Measurements from ENCODE around the gene ZKSCAN1.
"Not testable (repeated sequence)": the region's sequence is repeated elsewhere in the genome, so short reads cannot be mapped to it uniquely, and the experiment has no call there.

ZKSCAN1 gene

DNA sequence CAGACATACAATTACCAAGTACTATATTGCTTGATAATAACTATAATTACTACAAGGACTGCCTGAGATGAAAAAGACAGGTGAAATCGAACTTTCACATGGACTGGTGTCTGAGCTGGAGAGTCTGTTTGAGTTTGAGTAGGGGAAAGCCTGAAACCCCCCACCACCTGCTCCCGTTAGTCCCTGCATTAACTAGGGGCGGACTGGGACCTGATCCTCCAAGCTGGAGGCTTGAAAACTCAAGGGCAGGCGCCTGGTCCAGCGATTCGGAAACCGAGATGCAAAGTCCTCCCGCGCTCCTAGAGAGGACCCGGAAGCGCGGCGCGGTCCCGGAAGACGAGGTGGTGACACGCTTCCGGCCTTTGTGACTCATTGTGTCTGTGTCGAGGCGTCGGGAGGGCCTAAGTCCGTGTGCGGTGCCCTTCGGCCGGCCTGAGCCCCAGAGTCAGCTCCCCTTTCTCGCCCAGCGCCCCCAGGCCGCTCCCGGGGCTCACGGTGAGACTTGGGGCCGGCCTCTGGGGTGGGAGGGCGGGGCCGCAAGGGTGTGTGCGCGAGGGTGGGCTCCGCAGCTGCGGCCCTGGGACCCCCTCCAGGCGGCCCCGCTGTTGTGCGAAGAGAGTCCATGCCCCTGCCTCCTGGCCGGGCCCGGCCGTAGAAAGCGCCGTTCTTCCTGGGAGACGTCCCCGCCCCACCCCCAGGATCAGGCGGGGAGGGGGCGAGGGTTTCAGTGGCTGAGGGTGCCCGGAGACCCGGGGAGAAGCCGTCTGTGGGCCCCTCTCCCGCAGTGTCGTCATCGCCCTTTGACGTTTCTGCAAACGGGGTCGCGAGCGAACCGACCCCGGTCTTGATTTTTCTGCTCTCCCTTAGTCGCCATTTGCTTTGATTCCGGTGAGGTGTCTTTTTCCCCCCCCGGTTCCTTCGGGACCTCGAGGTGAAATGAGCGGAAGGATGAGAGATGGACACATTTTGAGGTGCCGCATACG, at the start of gene ZKSCAN1:
Gene ZKSCAN1 (plus strand): TSS at position 365 of the 983 bp plus-strand sequence. CDS start 7,911 bp downstream, outside the sequence.
- DNase-seq (ENCODE audit: low spot score), result peak; percentile 91

DNA sequence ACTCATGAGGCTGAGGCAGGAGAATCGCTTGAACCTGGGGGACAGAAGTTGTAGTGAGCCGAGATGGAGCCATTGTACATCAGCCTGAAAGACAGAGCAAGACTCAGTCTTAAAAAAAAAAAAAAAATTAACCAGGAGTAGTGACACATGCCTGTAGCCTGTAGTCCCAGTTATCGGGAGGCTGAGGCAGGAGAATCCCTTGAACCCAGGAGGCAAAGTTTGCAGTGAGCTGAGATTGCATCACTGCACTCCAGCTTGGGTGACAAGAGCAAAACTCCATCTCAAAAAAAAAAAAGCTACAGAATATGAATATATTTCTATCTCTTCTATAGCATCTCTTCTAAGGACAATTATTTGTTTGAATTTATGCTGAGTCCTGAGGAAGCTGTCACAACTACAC, 46.1 kb upstream of the ZKSCAN1 start:
- no peak for DNase-seq (ENCODE audit: low spot score)

DNA sequence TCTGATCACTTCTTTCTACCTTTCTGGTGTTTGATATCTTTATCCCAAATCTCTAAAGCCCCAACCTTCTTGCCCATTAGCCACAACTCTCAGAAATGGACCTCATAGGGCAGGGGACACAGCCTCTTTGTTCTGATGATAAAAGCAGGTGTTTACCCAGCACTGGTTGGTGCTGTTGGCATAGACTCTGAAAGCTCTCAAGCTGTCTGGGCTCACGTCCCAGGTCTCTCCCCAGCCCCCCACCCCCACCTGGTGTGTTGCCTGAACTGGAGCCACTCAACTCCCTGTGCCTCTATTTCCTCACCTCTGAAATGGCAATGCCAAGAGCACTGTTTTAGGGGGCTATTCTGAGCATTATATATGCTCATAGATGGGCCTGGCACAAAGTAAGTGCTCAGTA, 45.6 kb upstream of the ZKSCAN1 start:
- DNase-seq (ENCODE audit: low spot score), result not testable (repeated sequence)

DNA sequence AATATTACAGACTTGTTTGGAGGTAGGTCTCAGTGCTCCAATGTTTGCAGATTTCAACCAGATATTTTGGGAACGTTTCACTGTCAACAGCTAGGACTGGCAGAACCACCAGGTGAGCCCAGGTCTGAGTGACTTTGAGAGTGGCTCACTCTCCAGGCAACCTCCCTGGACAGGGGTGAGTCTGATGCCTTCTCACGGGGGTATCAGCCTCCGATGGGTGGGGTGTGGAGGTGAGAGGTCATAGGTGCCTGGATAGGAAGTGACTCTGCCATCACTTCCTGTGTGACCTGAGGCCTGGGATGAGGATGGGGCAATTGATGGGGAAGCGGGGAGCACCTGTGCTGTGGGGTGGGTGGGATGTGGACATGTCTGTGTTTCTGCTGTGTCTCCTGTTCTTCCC, 44.2 kb upstream of the ZKSCAN1 start:
- no peak for DNase-seq (ENCODE audit: low spot score)

DNA sequence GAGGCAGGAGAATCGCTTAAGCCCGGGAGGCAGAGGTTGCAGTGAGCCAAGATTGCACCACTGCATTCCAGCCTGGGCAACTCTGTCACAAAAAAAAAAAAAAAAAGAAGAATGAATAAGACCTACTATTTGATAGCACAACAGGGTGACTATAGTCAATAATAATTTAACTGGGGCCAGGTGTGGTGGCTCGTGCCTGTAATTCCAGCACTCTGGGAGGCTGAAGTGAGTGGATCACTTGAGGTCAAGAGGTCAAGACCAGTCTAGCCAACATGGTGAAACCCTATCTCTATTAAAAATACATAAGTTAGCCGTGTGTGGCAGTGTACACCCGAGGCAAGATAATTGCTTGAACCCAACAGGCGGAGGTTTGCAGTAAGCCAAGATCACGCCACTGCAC, 41.6 kb upstream of the ZKSCAN1 start:
- not testable (repeated sequence) for DNase-seq (ENCODE audit: low spot score)

DNA sequence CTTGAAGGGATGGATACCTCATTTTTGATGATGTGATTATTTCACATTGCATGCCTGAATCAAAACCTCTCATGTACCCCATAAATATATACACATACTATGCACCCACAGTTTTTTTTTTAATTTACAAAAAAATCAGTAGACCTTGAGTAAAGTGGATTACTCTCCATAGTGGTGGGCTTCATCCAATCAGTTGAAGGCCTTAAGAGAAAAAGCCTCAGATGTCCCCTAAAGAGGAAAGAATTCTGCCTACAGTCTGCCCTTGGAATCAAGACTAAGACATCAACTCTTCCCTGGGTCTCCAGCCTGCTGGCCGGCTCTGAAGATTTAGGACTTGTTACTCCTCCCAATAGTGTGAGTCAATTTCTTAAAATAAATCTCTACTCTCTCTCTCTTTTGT, 40.7 kb upstream of the ZKSCAN1 start:
- DNase-seq (ENCODE audit: low spot score), result no peak

DNA sequence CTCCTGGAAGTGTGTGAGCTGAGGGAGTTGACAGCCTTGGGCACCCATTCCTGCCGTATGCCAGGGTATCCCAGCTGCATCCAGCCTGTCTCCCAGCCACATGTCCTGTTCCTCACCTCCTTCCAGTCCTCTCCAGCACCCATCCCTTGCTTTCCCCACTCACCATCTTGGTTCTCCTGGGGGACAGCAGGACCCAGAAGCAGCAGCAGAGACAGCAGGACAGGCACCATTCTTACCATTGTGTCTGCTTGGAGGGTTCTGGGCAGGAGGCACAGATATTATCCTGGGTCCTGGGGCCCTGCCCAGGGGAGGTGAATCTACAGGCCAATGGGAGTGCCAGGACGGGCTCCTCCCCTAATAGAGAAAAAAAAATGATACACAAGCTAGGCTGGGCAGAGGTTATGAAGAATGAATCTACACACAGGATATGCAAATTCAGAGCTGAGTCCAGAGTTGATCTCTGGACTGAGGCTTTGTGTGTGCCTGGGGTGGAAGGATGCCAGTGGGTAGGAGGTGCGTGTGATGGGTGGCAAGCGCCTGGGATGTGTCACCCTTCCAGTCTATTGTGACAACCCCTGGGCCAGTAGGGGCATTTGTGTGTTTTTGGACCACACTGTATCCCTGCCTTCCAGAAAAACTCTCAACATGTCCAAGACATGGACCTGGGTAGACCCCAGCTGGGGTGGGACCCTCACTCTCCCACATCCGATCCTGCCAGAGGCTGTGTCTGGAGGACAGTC, 39.4 kb upstream of the ZKSCAN1 start, which contains the start of gene AZGP1:
Gene AZGP1 (minus strand): TSS at position 250 of the 740 bp plus-strand sequence. CDS start 11 bp downstream, at position 239.
- DNase-seq (ENCODE audit: low spot score), result no peak

DNA sequence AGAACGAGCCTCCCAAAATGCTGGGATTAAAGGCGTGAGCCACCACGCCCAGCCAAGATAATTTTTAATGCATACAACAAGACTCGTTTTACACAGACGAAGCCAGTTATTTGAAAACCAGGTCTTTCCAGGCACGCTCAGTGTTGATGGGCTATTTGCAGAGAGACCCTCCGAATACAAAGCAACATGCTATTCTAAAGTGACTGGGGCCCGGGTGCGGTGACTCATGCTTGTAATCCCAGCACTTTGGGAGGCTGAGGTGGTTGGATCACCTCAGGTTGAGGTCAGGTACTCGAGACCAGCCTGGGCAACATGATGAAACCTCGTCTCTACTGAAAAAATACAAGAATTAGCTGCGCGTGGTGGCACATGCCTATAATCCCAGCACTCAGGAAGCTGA, 38.8 kb upstream of the ZKSCAN1 start:
- no peak for DNase-seq (ENCODE audit: low spot score)

DNA sequence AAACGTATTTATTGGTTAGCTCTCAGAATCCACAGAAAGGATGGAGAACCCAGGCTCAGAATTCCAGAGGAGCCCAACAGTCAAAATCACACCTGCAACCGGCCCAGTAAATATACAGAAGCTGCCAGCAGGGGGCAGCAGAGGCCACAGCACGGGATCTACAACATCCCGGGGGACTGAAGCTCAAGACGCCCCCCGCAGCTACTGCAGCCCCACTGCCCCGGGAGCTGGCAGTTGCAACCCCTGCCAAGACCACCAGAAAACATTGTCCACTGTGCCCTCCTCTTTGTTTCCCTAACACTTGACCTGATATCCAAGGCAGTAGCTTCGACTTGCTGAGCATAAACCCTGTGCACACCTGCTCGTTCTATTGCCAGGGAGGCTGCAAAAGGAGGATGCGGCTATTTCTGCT, 35.6 kb upstream of the ZKSCAN1 start:
- DNase-seq (ENCODE audit: low spot score), result peak; percentile 57

DNA sequence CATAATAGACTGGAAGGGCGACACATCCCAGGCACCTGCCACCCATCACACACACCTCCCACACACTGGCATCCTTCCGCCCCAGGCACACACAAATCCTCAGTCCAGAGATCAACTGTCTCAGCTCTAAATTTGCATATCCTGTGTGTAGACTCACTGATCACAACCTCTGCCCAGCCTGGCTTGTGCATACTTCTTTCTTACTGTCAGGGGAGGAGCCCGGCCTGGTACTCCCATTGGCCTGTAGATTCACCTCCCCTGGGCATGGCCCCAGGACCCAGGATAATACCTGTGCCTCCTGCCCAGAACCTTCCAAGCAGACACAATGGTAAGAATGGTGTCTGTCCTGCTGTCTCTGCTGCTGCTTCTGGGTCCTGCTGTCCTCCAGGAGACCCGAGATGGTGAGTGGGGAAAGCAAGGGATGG, 34.9 kb upstream of the ZKSCAN1 start:
- not testable (repeated sequence) for DNase-seq (ENCODE audit: low spot score)

DNA sequence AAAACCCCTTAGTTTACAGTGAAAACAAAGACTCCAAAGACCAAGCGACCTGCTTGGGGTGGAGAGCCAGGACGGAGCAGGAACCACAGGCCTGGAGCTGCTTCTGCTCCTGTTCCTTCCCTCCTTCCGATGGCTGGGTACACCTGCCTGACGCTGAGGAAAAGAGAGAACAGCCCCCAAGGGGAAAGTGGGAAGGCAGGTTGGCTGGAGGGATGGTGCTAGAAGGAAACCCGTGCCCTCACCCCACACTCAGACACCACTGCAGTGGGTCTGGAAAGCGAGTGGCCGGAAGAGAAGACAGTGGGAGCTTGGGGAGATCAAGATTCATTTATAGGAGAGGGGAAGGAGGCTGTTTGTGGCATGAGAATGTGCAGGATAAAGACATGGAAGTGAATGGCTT, 34.3 kb upstream of the ZKSCAN1 start:
- DNase-seq (ENCODE audit: low spot score), result not testable (repeated sequence)

DNA sequence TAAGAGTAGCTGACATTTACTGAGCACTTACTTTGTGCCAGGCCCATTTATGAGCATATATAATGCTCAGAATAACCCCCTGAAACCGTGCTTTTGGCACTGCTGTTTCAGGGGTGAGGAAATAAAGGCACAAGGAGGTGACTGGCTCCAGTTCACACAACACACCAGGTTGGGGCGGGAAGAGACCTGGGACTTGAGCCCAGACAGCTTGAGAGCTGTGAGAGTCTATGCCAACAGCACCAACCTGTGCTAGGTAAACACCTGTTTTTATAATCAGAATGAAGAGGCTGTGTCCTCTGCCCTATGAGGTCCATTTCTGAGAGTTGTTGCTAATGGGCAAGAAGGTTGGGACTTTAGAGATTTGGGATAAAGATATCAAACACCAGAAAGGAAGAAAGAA, 30.8 kb upstream of the ZKSCAN1 start:
- DNase-seq (ENCODE audit: low spot score), result no peak

DNA sequence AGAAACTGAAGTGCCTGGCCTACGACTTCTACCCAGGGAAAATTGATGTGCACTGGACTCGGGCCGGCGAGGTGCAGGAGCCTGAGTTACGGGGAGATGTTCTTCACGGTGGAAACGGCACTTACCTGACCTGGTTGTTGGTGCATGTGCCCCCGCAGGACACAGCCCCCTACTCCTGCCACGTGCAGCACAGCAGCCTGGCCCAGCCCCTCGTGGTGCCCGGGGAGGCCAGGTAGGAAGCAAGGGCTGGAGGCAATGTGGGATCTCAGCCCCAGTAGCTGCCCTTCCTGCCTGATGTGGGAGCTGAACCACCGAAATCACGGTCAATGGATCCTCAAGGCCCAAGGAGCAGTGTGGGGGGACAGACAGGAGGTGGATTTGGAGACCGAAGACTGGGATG, 28.1 kb upstream of the ZKSCAN1 start:
- not testable (repeated sequence) for DNase-seq (ENCODE audit: low spot score)

DNA sequence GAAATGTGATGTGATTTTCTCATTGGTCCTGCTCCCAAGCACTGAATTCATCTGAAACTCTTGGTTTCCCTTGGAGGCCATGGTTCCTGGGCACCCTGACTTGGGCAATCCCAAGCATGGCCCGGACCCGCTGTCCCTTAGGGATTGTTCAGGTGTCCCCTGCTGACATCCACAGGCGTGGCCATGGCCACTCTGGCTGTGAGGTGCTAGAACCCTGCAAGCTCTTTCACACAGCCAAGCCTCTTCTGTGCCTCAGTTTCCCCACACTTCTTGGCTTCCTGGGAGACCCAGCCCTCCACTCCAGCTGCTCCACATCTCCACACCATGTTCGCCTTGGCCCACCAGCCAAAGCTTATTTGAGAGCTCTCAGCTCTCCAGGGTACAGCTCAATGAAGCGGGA, 27.6 kb upstream of the ZKSCAN1 start:
- no peak for DNase-seq (ENCODE audit: low spot score)

DNA sequence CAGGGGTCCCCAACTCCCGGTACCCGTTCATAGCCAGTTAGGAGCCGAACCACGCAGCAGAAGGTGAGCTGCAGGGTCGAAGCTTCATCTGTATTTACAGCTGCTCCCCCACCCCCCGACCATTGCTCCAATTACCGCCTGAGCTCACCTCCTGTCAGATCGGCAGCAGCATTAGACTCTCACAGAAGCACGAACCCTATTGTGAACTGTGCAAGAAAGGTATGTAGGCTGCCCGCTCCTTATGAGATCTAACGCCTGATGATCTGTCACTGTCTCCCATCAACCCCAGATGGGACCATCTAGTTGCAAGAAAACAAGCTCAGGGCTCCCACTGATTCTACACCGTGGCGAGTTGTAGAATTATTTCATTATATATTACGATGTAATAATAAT, 24.9 kb upstream of the ZKSCAN1 start:
- no peak for DNase-seq (ENCODE audit: low spot score)

DNA sequence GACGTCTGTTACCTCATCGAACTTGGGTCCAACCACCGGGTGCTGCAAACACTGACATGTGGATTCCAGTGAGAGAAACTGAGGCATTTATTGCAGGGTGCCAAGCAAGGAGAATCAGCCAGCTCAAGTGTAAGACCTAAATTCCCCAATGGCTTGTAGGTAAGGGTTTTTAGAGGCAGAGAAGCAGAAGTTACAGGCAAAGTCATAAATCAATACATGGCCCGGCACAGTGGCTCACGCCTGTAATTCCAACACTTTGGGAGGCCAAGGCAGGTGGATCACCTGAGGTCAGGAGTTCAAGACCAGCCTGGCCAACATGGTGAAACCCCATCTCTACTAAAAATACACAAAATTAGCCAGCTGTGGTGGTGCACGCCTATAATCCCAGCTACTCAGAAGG, 23.9 kb upstream of the ZKSCAN1 start:
- DNase-seq (ENCODE audit: low spot score), result not testable (repeated sequence)

DNA sequence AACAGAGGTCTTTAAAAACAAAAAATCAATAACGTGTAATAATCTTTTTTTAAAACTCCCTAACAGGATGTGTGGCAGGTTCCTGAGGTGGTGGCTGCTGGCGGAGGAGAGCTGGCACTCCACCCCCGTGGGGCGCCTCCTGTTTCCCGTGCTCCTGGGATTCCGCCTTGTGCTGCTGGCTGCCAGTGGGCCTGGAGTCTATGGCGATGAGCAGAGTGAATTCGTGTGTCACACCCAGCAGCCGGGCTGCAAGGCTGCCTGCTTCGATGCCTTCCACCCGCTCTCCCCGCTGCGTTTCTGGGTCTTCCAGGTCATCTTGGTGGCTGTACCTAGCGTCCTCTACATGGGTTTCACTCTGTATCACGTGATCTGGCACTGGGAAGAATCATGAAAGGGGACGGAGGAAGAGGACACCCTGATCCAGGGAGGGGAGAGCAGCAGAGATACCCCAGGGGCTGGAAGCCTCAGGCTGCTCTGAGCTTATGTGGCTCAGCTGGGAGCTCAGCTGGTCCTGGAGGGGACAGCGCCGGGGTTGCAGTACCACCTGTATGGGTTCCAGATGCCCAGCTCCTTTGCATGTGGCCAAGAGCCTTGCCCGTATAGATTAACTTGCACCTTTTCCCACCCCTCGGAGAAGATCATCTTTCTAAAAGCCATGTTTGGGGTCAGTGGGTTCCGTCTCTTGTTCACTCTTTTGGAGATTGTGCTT, 22.9 kb upstream of the ZKSCAN1 start:
- no peak for DNase-seq (ENCODE audit: low spot score)

DNA sequence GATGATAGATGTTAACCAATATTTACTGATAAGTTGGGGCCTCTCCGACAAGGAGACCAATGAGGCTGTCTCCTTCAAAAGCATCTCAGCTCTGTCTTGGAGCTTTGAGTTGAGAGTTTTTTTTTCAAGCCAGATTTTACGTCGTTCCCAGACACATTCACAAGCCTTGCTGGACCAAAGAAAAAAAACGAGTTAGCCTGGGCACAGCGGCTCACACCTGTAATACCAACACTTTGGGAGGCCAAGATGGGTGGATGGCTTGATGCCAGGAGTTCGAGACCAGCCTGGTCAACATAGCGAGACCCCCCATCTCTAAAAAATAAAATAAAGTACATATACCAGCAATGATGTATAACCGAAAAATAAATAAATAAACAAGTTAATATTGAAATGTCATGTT, 20.6 kb upstream of the ZKSCAN1 start:
- DNase-seq (ENCODE audit: low spot score), result no peak

DNA sequence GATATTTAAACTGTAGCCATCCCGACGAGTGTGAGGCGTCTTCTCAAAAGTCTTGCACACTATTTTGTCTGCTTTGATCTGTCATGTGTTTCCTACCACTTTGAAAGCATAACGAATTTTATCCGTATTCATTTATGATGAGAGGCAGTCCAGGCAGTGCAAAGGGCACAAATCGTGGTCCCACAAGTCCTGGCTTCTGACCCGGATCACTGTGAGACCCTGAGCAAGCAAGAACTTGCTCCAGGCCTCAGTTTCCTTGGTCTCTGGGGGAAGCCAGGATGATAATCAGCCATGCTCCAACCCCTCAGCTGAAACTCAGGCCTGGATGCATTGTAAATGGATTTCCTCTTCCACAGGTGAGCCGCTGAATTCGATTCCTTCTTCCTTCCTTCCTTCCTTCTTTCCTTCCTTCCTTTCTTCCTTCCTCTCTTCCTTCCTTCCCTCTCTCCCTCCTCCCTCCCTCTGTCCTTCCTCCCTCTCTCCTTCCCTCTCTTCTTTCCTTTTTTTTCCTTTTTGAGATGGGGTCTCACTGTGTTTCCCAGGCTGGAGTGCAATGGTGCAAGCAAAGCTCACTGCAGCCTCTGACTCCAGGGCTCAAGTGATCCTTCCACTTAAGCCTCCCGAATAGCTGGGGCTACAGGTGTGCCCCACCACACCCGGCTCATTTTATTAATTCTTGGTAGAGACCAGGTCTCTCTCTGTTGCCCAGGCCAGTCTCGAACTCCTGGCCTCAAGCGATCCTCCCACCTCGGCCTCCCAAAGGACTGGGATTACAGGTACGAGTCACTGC, 18.4 kb upstream of the ZKSCAN1 start:
- no peak for DNase-seq (ENCODE audit: low spot score)

DNA sequence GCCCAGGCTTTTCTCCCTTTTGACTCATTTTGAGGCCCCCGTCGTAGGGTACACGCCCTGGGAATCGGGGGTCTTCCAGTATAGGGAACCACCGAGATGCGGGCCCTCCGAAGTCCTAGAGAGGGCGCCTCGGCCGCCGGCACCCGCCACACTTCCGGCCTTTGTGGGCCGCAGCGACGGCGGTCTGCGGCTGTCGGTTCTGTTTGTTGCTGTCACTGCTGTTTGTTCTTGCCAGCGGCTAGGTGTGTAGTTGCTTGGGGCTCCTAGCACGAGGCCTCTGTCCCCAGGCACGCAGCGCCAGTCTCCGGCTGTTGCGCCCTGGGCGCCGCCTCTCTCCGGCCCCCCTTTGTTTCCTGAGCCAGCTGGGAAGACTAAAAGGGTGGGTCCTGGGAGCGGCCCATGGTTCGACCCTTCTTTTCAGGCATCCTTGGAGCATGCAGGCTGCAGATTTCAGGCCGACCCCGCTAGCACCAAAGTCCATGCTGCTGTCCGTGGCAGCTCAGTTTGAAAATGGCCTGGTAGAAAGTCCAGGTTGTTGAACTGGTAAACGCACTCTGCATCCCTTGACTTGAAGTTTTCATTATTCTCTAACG, 17.8 kb upstream of the ZKSCAN1 start:
- DNase-seq (ENCODE audit: low spot score), result no peak

DNA sequence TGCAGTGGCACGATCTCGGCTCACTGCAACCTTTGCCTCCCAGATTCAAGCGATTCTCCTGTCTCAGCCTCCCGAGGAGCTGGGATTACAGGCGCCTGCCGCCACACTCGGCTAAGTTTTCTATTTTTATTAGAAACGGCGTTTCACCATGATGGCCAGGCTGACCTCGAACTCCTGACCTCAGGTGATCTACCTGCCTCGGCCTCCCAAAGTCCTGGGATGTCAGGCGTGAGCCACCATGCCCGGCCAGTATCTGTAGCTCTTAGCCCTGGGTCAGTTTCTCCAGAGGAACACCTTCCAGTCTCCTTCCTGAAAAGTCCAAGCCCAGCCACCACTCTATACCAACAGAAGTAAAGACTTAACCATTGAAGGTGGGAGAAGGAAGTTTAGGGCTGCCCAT, 15.2 kb upstream of the ZKSCAN1 start:
- no peak for DNase-seq (ENCODE audit: low spot score)

Measured in hematopoietic multipotent progenitor cell treated with erythropoietin and hydrocortisone succinate and interleukin-3 and kit ligand, for 17 days (in vitro differentiated cells).